Central memory CD8-positive, alpha-beta T cell (primary cell): ENCODE measurements around the gene KPNA3.

Experiments used
- ATAC-seq: fragments of 150-1000 bp; cut with Tn5 transposase; replicated peaks from 2 replicates; pipeline ENCODE4 v1.10.0; 2022; ENCODE audit warnings: mild to moderate bottlenecking, moderate FRiP score, moderate number of reproducible peaks; ENCODE audit not compliant: poor library complexity, severe bottlenecking; ENCODE audit errors: extremely low read depth
- DNase-seq, 2 donors: peaks; one replicate each; pipeline ENCODE4 v3.0.0; 2021; ENCODE audit warnings: low spot score in 2 of 2
- H3K27ac Mint-ChIP-seq: one replicate; pipeline ENCODE4 v1.8.0; 2022; ENCODE audit warnings: low read depth, mild to moderate bottlenecking, moderate library complexity, mixed read lengths
- H3K27me3 Mint-ChIP-seq: one replicate; pipeline ENCODE4 v1.8.0; 2022; ENCODE audit warnings: mixed read lengths
- H3K36me3 Mint-ChIP-seq: one replicate; pipeline ENCODE4 v1.8.0; 2022; ENCODE audit warnings: mild to moderate bottlenecking, moderate library complexity, mixed read lengths; ENCODE audit not compliant: insufficient read depth
- H3K4me1 Mint-ChIP-seq: one replicate; pipeline ENCODE4 v1.8.0; 2022; ENCODE audit warnings: mixed read lengths
- H3K4me3 Mint-ChIP-seq: one replicate; pipeline ENCODE4 v1.8.0; 2022; ENCODE audit warnings: mild to moderate bottlenecking, moderate library complexity, mixed read lengths
- H3K9me3 Mint-ChIP-seq: one replicate; pipeline ENCODE4 v1.8.0; 2022; ENCODE audit warnings: mixed read lengths

Gene KPNA3

DNA sequence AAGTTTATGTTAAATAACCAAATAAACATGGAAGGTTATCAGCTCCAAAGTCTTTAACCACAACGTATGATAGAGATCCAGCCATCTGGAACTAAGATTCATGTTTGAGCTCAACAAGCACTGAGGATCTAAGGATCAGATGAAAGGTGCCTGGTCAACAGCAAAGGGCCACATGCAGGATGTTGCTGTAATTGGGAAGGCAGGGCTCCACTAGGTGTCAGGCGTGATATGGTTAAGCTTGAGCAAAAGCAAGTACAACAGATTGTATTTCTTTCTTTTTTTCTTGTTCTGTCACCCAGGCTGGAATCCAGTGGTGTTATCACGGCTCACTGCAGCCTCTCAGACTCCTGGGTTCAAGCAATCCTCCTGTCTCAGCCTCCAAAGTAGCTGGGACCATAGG, 113.2 kb downstream of the KPNA3 start:
- Mint-ChIP-seq H3K27me3 (no peaks in the 10 kb centered on the region), H3K4me3 (no peak overlapping the region), H3K36me3 (peaks cover 4% of the 10 kb centered on the region), H3K4me1 (peaks cover 7% of the 10 kb centered on the region), H3K27ac (no peak overlapping the region), H3K9me3 (no peaks in the 10 kb centered on the region)
- DNase-seq, result no peak
- ATAC-seq, result no peak

DNA sequence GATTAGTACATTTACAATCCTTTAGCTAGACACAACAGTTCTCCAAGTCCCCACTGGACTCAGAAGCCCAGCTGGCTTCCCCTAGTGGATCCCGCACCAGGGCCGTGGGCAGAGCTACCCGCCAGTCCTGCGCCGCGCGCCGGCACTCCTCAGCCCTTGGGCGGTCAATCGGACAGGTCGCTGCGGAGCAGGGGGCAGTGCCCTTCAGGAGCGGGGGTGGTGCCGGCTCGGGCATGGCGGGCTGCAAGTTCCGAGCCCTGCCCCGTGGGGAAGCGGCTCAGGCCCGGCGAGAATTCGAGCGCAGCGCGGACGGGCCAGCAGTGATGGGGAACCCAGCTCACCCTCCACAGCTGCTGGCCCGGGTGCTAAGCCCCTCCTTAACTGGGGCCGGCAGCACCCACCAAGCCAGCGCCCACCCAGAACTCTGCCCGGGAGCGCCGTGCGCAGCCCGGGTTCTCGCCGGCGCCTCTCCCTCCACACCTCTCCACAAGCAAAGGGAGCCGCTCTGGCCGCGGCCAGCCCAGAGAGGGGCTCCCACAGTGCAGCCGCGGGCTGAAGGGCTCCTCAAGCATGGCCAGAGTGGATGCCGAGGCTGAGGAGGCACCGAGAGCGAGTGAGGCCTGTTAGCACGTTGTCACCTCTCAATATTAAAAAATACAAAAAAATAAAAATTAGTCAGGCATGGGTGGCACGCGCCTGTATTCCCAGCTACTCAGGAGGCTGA, 114.1 kb downstream of the KPNA3 start:
- Mint-ChIP-seq H3K27ac (no peak overlapping the region), H3K27me3 (no peaks in the 10 kb centered on the region), H3K4me3 (no peak overlapping the region), H3K4me1 (no peaks in the 10 kb centered on the region), H3K9me3 (no peaks in the 10 kb centered on the region), H3K36me3 (peaks cover 5% of the 10 kb centered on the region)
- DNase-seq (no peak), ATAC-seq (no peak)

DNA sequence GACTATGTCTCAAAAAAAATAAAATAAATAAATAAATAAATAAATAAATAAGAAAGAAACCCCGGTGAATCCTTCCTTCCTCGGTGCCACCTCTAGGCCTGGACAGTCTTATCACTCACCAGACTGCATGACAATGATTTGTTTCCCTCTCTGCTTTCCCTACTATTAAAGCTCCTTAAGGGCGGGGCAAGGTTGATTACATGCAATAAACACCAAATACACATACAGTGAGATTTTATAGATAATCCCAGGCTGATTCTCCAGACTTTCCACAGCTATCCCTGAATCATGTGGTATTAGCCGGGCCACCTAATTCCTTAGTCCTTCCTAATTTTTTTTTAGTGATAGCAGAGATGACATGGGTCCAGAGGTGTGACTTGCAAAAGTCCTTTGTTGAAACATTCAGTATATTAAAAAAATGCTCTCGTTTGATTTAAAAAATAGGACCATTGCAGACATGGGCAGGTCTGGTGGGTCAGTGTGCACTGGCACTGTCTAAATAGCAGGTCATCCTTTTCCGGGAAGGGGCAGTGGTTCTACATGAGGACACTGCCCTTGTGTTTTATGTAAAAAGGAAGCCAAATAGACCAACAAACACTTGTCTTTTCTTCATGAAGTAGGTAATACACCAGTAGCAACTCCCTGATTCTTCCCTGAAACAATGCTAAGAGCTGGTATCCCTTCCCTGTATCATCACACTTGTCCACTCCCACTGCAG, 115.7 kb downstream of the KPNA3 start:
- ATAC-seq (no peak), DNase-seq (no peak)
- no peak overlapping the region for H3K27ac Mint-ChIP-seq
- H3K27me3 Mint-ChIP-seq, result no peaks in the 10 kb centered on the region
- no peaks in the 10 kb centered on the region for H3K9me3 Mint-ChIP-seq
- H3K4me1 Mint-ChIP-seq, result no peaks in the 10 kb centered on the region
- no peak overlapping the region for H3K4me3 Mint-ChIP-seq
- H3K36me3 Mint-ChIP-seq, result peaks cover 5% of the 10 kb centered on the region

DNA sequence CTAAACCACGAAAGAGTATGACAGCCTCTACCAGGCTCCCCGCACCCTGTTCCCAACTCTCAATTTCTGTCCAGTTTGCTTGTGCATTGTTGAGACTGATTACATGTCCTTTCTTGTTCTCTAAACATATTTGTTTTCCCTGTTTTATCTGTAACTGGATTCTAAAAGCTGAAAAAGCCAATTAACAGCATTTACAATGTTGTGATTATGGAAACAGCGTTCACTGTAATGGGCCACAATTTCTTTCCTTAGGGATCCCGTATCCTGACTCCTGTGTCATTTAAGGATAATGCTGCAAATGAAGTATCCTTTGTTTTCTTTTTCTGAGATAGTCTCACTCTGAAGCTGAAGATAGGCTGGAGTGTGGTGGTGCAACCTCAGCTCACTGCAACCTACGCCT, 121.7 kb downstream of the KPNA3 start:
- ATAC-seq, result no peak
- Mint-ChIP-seq H3K27me3 (no peaks in the 10 kb centered on the region), H3K9me3 (no peaks in the 10 kb centered on the region), H3K4me3 (no peak overlapping the region), H3K4me1 (peaks cover 3% of the 10 kb centered on the region), H3K36me3 (peaks cover 15% of the 10 kb centered on the region), H3K27ac (no peak overlapping the region)
- DNase-seq, result no peak

DNA sequence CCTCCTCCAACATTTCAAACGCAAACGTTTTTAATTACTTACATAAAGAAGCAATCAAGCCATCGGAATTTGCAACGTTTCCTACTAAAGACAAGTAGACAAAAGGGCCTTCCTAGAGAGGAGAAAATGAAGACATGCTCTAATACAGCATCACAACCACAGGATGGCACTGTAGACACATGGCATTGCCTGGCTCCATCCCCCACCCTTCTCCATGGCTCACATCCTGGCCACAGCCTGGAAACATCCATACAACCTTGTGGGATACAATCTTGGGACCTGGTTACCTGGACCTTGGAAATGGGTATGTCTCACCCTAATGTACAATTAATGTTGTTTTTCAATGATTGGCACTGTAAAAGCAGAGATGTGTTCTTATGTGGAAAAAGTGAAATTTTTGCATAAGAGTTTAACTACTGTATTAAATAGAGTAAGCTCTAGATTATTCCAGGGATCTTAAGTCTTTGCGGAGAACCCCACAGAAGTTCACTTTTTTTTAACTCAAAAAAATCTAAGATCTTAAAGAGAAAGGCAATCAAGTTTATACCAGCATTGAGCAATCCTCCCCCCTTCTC, 122.7 kb downstream of the KPNA3 start:
- no peak overlapping the region for H3K4me3 Mint-ChIP-seq
- no peaks in the 10 kb centered on the region for H3K9me3 Mint-ChIP-seq
- no peak for ATAC-seq
- no peaks in the 10 kb centered on the region for H3K27me3 Mint-ChIP-seq
- H3K27ac Mint-ChIP-seq, result no peak overlapping the region
- no peak for DNase-seq
- peaks cover 5% of the 10 kb centered on the region for H3K4me1 Mint-ChIP-seq
- peaks cover 18% of the 10 kb centered on the region for H3K36me3 Mint-ChIP-seq

DNA sequence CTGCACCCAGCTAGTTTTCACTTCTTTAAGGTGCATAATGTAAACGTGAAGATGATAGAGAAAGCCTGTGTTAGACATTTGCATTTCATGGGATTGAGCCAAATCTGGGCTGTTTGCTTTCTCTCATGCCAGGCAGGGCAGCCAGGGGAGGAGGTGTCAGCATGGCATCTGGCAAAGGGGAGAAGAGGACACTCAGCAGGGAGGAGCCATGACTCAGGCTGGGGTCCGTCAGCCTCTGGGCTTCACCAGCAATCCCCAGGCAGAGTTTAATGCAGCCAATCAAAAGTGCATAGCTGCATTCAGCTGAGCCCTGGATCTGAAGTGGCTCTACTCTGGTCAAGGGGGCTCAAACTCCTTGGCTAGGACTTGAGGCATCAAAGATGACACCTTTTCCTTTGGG, 124.7 kb downstream of the KPNA3 start:
- no peak for ATAC-seq
- Mint-ChIP-seq H3K27ac (no peak overlapping the region), H3K4me1 (peaks cover 5% of the 10 kb centered on the region), H3K27me3 (no peaks in the 10 kb centered on the region), H3K4me3 (no peak overlapping the region), H3K36me3 (peaks cover 16% of the 10 kb centered on the region), H3K9me3 (no peaks in the 10 kb centered on the region)
- no peak for DNase-seq

DNA sequence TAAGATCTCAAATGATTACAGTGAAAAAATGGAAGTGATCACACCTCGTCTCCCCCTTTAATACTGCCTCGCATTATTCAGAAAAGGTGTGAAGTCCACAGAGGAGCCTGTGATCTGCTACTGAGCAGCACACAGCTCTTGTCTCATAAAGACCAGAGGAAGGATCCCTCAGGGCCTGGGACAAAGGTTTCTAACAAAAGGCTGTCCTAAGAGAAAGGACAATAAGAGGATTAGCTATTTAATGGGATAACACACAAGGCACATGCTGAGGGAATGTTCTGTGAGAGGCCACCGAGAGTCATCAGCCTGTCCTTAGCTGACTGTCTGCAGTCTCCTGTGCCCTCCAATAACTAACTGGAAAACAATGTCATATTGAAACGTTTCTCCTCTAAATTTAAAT, 127.9 kb downstream of the KPNA3 start:
- no peak overlapping the region for H3K4me3 Mint-ChIP-seq
- H3K36me3 Mint-ChIP-seq, result peaks cover 20% of the 10 kb centered on the region
- no peaks in the 10 kb centered on the region for H3K9me3 Mint-ChIP-seq
- DNase-seq (no peak), ATAC-seq (no peak)
- H3K27me3 Mint-ChIP-seq, result no peaks in the 10 kb centered on the region
- H3K4me1 Mint-ChIP-seq, result peaks cover 5% of the 10 kb centered on the region
- no peak overlapping the region for H3K27ac Mint-ChIP-seq

DNA sequence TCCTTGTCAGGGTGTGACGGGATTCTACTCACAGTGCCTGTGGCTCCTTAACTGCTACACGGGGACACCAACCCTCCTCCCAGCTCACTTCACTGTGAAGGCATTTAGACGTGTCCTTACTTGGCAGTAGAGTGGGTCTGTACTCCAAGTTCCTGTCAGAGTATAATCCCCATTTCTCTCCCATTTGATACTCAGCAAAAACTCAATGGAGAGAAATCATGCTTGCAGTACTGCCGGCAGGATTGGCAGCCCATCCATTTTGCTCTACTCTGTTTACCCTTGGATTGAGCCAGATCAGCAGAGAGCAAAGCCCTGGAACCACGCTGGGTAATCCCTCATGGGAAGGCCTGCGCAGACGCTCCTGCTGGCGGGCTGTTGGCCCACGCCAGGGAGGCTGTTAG, 135.2 kb downstream of the KPNA3 start:
- Mint-ChIP-seq H3K36me3 (peaks cover 4% of the 10 kb centered on the region), H3K27me3 (no peaks in the 10 kb centered on the region), H3K27ac (no peak overlapping the region), H3K9me3 (no peaks in the 10 kb centered on the region), H3K4me3 (no peak overlapping the region), H3K4me1 (no peaks in the 10 kb centered on the region)
- ATAC-seq (no peak), DNase-seq (no peak)

DNA sequence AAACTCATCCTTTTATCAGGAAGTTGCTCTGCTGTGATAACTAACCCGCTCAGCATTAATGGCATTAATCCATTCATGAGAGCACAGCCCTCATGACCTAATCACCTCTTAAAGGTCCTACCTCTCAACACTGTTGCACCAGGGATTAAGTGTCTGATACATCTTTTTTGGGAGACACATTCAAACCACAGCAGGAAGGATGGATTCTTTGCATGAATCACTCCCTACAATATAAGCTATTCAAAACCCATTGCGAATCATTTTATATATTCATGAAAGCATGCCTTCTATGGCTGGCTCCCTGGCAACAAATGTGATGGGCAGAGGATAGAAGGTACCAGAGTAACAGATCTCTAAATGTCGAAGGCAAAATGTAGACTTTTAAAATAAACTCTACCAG, 136.6 kb downstream of the KPNA3 start:
- Mint-ChIP-seq H3K9me3 (no peaks in the 10 kb centered on the region), H3K4me3 (no peak overlapping the region), H3K27ac (no peak overlapping the region), H3K27me3 (no peaks in the 10 kb centered on the region), H3K4me1 (no peaks in the 10 kb centered on the region), H3K36me3 (no peaks in the 10 kb centered on the region)
- no peak for DNase-seq
- no peak for ATAC-seq

DNA sequence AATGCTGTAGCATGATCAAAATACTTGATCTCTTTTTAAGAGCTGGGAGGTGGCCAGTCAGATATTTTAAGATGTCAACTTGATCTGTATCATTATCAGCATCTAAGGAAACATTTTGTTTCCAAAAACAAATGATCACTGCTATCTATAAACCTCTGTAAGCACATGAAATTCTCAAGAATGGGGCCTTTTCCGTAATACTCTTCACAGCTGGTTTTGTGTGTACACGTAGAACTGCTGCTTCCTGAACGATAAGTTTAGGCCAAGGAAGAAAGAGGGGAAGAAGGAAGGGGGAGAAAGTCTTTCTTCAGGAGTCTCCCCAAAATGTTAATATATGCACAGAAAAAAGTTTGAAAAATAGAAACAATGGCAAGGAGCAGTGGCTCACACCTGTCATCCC, 138.5 kb downstream of the KPNA3 start:
- H3K27me3 Mint-ChIP-seq, result no peaks in the 10 kb centered on the region
- no peaks in the 10 kb centered on the region for H3K4me1 Mint-ChIP-seq
- ATAC-seq (no peak), DNase-seq (no peak)
- no peak overlapping the region for H3K27ac Mint-ChIP-seq
- H3K9me3 Mint-ChIP-seq, result no peaks in the 10 kb centered on the region
- H3K4me3 Mint-ChIP-seq, result no peak overlapping the region
- H3K36me3 Mint-ChIP-seq, result no peaks in the 10 kb centered on the region

DNA sequence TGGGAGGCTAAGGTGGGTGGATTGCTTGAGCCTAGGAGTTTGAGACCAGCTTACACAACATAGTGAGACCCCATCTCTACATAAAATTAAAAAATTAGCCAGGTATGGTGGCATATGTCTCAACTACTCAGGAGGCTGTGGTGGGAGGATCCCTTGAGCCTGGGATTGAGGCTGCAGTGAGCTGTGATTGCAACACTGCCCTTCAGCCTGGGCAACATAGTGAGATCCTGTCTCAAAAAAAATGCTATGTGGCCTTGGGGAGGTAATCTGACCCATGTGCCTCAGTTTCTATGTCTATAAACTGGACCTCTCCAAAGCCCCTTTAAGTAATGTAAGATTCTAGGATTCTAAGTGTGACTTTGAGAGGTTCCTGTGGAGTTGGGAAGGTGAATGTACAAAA, 139.0 kb downstream of the KPNA3 start:
- no peaks in the 10 kb centered on the region for H3K4me1 Mint-ChIP-seq
- H3K4me3 Mint-ChIP-seq, result no peak overlapping the region
- H3K9me3 Mint-ChIP-seq, result no peaks in the 10 kb centered on the region
- no peak for DNase-seq
- H3K36me3 Mint-ChIP-seq, result no peaks in the 10 kb centered on the region
- no peak overlapping the region for H3K27ac Mint-ChIP-seq
- no peak for ATAC-seq
- H3K27me3 Mint-ChIP-seq, result no peaks in the 10 kb centered on the region

DNA sequence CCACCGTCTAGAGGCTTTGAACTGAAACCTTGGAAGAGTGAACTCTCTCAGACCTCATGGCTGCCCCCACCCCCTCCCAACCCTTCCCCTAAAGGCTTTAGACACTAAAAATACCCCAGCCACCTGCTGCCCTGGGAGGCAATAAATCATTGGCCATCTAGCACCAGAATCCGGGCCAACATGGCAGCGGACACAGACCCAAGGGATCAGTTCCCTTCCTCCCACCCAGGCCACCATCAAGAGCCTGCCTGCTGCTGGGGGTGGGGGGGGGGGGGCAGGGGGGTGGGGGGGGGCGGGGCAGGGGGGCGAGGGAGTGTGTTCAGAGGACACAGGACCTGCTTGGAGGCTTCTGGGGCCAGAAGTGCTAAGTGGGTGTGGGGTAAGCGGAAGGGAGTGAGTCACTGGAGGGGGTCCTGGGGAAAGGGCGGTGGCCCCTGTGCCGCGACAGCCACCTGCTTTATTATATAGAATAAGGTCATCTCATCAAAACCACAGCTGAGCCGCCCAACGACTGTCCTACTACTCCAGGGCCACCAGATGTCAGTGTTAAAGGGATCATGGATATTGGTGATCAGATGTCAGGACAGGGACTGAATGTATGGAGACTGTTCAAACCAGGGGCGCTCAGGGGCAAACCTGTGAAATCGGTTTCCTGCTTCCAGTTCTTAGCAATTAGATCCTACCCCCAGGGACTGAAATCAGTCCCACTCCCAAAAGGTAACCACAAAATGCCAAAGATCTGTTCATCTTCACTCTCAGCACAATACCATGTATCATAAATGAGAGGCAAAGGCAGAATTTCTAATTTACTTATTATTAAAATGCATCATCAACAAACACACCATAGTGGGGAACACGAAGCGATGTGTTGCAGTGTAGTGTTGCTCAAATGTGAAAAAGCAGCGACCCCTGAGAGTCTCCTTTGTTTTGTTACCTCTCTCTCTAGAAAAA, 139.9 kb downstream of the KPNA3 start:
- no peaks in the 10 kb centered on the region for H3K4me1 Mint-ChIP-seq
- no peaks in the 10 kb centered on the region for H3K27me3 Mint-ChIP-seq
- no peak overlapping the region for H3K4me3 Mint-ChIP-seq
- DNase-seq, result no peak
- ATAC-seq, result no peak
- no peaks in the 10 kb centered on the region for H3K9me3 Mint-ChIP-seq
- no peak overlapping the region for H3K27ac Mint-ChIP-seq
- H3K36me3 Mint-ChIP-seq, result no peaks in the 10 kb centered on the region
